Left ventricle myocardium inferior (tissue), 1 donor: ENCODE measurements around the gene FOXG1. TPM values are rescaled to one million over a fixed set of nuclear protein-coding genes. Genes with fewer than 3 reads are reported as not detected.

Source experiments
- DNase-seq: peaks from one replicate; pipeline ENCODE4 v3.0.0-alpha.2; 2020
- H3K27ac ChIP-seq: fragments of 200-600 bp; replicated peaks from 2 replicates; pipeline ENCODE4 v1.8.0; 2021
- H3K27me3 ChIP-seq: fragments of 200-600 bp; 2 replicates; pipeline ENCODE4 v1.8.0; 2021; ENCODE audit warnings: low read depth
- H3K36me3 ChIP-seq: fragments of 200-600 bp; 2 replicates; pipeline ENCODE4 v1.8.0; 2021
- H3K4me1 ChIP-seq: fragments of 200-600 bp; 2 replicates; pipeline ENCODE4 v1.8.0; 2021
- H3K4me3 ChIP-seq: fragments of 200-600 bp; 2 replicates; pipeline ENCODE4 v1.8.0; 2021; ENCODE audit warnings: mild to moderate bottlenecking, moderate library complexity
- H3K9me3 ChIP-seq: fragments of 200-600 bp; replicated peaks from 2 replicates; pipeline ENCODE4 v1.8.0; 2021
- intact Hi-C: fragments of 100-400 bp; cut with micrococcal nuclease; formaldehyde crosslinking; loops from one replicate; pipeline ENCODE4 v1.11.0; 2022
- total RNA-seq: library from RNA; stranded (reverse); fragmentation: NEBNext Ultra II Directional; extraction: Animal tissue kit (Norgen Biotek cat#: 25700); gene quantifications from one replicate; pipeline ENCODE4 v1.2.1, GENCODE V29; 2021
- TF ChIP-seq, protein P1 (sequence below): fragments of 200-600 bp; IDR thresholded peaks from 2 replicates; pipeline ENCODE4 v1.8.0; 2021; ENCODE audit warnings: antibody characterized with exemption, mild to moderate bottlenecking, borderline replicate concordance
- donor health status: DM: no; HTN: yes; CAD: no; lungs with severe emphysema.

The FOXG1 gene
- total RNA-seq, 1 donor from 2014 or later = not detected

DNA sequence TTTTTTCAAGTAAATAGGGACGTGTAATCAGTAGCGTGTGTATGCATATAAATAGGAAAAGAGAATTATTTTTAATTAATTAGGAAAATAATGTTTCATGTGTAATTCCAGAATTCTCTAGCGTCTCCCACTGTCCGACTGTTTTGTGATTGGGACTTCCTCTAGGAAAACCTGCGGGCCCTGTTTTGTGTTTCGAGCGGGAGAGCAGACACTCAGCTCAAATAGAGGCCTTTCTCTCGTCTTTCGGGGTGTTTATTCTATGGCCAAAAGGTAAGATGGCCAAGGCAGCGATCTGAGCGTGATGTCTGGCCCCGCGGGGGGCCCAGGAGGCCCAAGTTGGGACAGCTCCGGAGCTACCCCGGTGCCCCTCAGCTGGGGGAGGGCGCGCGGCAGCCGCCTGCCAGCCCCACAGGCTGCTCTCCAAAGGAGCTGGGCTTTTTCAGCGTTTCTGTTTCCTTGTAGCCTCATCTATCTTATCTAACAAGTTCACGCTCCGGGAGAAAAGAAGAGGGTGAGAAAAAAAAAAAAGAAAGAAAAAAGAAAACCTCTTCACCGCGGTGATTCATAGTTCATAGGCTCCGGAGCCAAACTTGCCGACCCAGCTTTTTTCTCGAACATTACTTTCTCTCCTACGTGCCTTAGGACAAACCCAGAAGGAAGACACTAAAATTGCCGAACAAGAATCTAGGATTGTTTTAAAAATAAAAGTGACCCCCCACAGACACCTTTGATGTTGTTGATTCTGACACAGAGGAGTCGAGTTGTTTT is 7.5 kb upstream of the FOXG1 start:
- H3K9me3 ChIP-seq = no peaks in the 10 kb centered on the region
- H3K27ac ChIP-seq = no peak overlapping the region
- peaks cover 22% of the 10 kb centered on the region for H3K4me1 ChIP-seq
- H3K4me3 ChIP-seq = peak overlapping the region; percentile 17
- H3K36me3 ChIP-seq = no peaks in the 10 kb centered on the region
- TF ChIP-seq, protein P1, sequence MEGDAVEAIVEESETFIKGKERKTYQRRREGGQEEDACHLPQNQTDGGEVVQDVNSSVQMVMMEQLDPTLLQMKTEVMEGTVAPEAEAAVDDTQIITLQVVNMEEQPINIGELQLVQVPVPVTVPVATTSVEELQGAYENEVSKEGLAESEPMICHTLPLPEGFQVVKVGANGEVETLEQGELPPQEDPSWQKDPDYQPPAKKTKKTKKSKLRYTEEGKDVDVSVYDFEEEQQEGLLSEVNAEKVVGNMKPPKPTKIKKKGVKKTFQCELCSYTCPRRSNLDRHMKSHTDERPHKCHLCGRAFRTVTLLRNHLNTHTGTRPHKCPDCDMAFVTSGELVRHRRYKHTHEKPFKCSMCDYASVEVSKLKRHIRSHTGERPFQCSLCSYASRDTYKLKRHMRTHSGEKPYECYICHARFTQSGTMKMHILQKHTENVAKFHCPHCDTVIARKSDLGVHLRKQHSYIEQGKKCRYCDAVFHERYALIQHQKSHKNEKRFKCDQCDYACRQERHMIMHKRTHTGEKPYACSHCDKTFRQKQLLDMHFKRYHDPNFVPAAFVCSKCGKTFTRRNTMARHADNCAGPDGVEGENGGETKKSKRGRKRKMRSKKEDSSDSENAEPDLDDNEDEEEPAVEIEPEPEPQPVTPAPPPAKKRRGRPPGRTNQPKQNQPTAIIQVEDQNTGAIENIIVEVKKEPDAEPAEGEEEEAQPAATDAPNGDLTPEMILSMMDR = no peak
- peaks cover 100% of the 10 kb centered on the region for H3K27me3 ChIP-seq
- DNase-seq = no peak
- intact Hi-C loops = loop anchor here (10.0 kb wide), 1 partner anchor 776 kb away; no protein-coding TSS in a partner anchor

DNA sequence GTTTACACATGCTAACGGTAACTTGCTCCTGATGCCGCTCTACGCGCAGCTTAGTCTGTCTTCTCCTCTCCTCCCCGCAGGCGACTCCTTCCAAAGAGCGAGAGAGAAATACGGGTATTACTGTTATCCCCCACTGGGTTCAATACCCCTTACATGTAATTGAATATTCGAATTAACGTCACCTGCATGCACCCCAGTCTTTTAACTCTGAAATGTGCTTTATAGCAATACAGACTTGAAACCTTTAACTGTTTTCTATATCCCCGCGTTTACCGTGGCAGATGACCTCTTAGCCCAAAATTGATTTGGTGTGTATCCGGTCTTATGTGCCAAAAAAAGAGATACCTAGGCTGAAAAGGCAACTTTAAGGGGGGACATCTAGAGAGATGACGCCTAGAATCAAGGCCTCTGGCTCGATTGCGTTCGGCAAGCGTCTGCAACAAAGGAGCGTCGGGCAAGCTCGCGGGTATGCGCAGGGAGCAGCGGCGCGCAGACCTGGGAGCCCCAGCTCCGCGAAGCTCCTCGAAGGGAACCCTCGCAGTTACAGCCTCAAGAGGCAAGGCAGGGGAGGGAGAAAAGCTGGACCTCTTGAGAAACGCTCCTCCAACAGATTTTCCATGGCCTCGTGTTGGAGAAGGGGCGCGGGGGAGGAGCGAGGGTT is 6.8 kb upstream of the FOXG1 start:
- TF ChIP-seq, protein P1 = no peak
- Histone ChIP-seq H3K27ac (no peak overlapping the region), H3K4me1 (peaks cover 22% of the 10 kb centered on the region), H3K27me3 (peaks cover 100% of the 10 kb centered on the region), H3K36me3 (no peaks in the 10 kb centered on the region), H3K4me3 (no peak overlapping the region), H3K9me3 (no peaks in the 10 kb centered on the region)
- no peak for DNase-seq
- intact Hi-C loops = loop anchor here (10.0 kb wide), 1 partner anchor 775 kb away; no protein-coding TSS in a partner anchor

GRCh38 chr14:28760431-28760996 is 6.1 kb upstream of the FOXG1 start:
- TF ChIP-seq, protein P1 = no peak
- no peaks in the 10 kb centered on the region for H3K36me3 ChIP-seq
- intact Hi-C loops = no loop called here
- no peaks in the 10 kb centered on the region for H3K9me3 ChIP-seq
- H3K27me3 ChIP-seq = peaks cover 100% of the 10 kb centered on the region
- H3K4me1 ChIP-seq = peaks cover 26% of the 10 kb centered on the region
- no peak overlapping the region for H3K27ac ChIP-seq
- no peak for DNase-seq
- H3K4me3 ChIP-seq = no peak overlapping the region

GRCh38 chr14:28761438-28762291 is 4.9 kb upstream of the FOXG1 start:
- H3K4me1 ChIP-seq = peaks cover 37% of the 10 kb centered on the region
- no peaks in the 10 kb centered on the region for H3K36me3 ChIP-seq
- no peak overlapping the region for H3K27ac ChIP-seq
- DNase-seq = no peak
- TF ChIP-seq, protein P1 = no peak
- peaks cover 100% of the 10 kb centered on the region for H3K27me3 ChIP-seq
- no peak overlapping the region for H3K4me3 ChIP-seq
- no peaks in the 10 kb centered on the region for H3K9me3 ChIP-seq
- intact Hi-C loops = no loop called here
